HG03066 (cell line): ENCODE results near the gene METTL14.

ENCODE experiments used
- ATAC-seq: cut with Tn5 transposase; IDR thresholded peaks from one replicate; pipeline ENCODE4 v1.9.1; 2021; ENCODE audit warnings: low read depth; ENCODE audit not compliant: unreplicated experiment

METTL14 gene

GRCh38 chr4:118732591-118733330 lies 47.6 kb downstream of the METTL14 start:
- no peak for ATAC-seq

GRCh38 chr4:118734491-118735205 lies 49.5 kb downstream of the METTL14 start:
- no peak for ATAC-seq

- no peak for ATAC-seq
These were observed 51.7 kb downstream of the METTL14 start for GRCh38 chr4:118736900-118737299.

- ATAC-seq, result no peak
These were observed 52.9 kb downstream of the METTL14 start for GRCh38 chr4:118738090-118738489.

GRCh38 chr4:118739022-118739713 lies 54.0 kb downstream of the METTL14 start:
- ATAC-seq, result no peak

GRCh38 chr4:118740869-118741268 lies 55.7 kb downstream of the METTL14 start:
- ATAC-seq, result no peak

- no peak for ATAC-seq
These were observed 56.2 kb downstream of the METTL14 start for GRCh38 chr4:118741301-118741855.

GRCh38 chr4:118742050-118742449 lies 56.9 kb downstream of the METTL14 start:
- ATAC-seq, result no peak

GRCh38 chr4:118743867-118744266 lies 58.7 kb downstream of the METTL14 start:
- ATAC-seq, result no peak

- no peak for ATAC-seq
These were observed 60.2 kb downstream of the METTL14 start for GRCh38 chr4:118745357-118745756.

GRCh38 chr4:118746251-118746919 lies 61.2 kb downstream of the METTL14 start:
- ATAC-seq, result no peak

- no peak for ATAC-seq
These were observed 64.3 kb downstream of the METTL14 start for GRCh38 chr4:118749347-118749988.

- no peak for ATAC-seq
These were observed 66.6 kb downstream of the METTL14 start for GRCh38 chr4:118751629-118752323.

- ATAC-seq, result no peak
These were observed 67.4 kb downstream of the METTL14 start for GRCh38 chr4:118752551-118752950.

GRCh38 chr4:118753096-118753495 lies 67.9 kb downstream of the METTL14 start:
- ATAC-seq, result no peak

GRCh38 chr4:118753685-118754084 lies 68.5 kb downstream of the METTL14 start:
- ATAC-seq, result no peak

GRCh38 chr4:118754890-118755289 lies 69.7 kb downstream of the METTL14 start:
- no peak for ATAC-seq

GRCh38 chr4:118755438-118756226 lies 70.4 kb downstream of the METTL14 start:
- ATAC-seq, result no peak

GRCh38 chr4:118756429-118756828 lies 71.2 kb downstream of the METTL14 start:
- ATAC-seq, result no peak
